Measurements from ENCODE around the gene PCBP3.

DNA sequence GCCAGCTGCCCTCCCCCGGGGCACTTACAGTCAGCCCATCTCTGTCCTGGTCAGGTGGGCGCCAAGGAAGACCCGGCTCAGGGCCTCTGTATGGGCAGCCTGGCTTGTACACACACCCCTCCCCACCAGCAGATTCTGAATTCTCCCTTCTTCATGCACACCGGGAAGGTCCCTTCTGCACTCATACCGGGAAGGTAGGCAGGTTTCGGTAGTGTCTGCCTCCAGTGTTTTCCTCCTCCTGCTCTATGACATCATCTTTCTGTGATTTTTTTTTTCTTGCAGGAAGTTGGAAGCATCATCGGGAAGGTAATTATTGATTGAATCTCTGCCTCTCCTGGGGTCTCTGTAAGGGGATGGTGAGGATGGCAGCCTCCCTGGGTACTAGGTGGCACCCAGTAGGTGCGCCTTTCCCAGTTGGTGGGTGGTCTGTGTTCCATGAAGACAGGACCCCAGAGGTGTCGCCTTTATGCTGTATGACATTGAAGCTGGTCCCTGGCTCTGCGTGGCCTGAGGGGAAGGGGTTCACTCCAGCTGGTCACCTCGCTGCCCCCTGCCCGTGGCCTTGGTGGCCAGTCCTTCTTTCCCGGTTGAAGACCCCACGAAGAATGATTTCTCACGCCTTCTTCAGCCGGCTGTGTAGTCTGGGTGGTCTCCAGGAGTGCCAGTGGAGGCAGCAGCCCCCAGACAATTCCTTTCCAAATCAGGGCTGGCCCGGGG, 255.9 kb downstream of the PCBP3 start:
- TF ChIP-seq CHD1 (IDR thresholded peaks at IDR 0.05; ENCODE audit: low read depth, low read length) (no peak), KDM1A (IDR thresholded peaks at IDR 0.05; ENCODE audit: borderline replicate concordance) (no peak), CTCF (IDR thresholded peaks at IDR 0.05 in 2 of 3, conservative IDR thresholded peaks at IDR 0.05 in 1 of 3; ENCODE audit: control insufficient read depth in 2 of 3, extremely low read depth in 1 of 3, insufficient read depth in 1 of 3, low read depth in 3 of 3, low read length in 3 of 3) (no peak), SIX5 (IDR thresholded peaks at IDR 0.05; ENCODE audit: low read depth, low read length, severe bottlenecking) (no peak)
- TF ChIP-seq, protein P1, sequence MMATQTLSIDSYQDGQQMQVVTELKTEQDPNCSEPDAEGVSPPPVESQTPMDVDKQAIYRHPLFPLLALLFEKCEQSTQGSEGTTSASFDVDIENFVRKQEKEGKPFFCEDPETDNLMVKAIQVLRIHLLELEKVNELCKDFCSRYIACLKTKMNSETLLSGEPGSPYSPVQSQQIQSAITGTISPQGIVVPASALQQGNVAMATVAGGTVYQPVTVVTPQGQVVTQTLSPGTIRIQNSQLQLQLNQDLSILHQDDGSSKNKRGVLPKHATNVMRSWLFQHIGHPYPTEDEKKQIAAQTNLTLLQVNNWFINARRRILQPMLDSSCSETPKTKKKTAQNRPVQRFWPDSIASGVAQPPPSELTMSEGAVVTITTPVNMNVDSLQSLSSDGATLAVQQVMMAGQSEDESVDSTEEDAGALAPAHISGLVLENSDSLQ (IDR thresholded peaks at IDR 0.05), result no peak

All from GM12878 (cell line).